GM21390 (cell line): ENCODE measurements around the gene DDX23.

Source experiments
- ATAC-seq: cut with Tn5 transposase; IDR thresholded peaks from one replicate; pipeline ENCODE4 v1.9.1; 2021; ENCODE audit not compliant: unreplicated experiment

DDX23 gene

DNA sequence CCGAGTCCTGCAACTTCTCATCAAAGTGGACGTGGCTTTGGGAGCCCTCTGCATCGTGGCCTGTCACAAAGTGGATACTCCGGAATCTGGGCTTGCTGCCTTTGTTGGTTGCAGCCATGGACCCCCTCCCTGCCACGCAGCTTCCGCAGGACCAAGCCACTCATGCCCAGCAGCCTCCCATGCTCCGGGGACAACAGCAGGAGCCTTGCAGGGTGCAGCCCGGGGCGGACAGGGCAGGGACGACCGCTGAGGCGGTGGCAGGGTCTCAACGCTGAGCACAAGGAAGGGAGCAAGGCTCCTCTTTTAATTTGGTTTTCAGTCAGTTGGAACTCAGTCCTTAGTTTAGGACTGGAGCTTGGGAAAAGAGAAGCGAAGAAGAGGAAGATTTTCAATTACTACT is 51.0 kb downstream of the DDX23 start:
- no peak for ATAC-seq

DNA sequence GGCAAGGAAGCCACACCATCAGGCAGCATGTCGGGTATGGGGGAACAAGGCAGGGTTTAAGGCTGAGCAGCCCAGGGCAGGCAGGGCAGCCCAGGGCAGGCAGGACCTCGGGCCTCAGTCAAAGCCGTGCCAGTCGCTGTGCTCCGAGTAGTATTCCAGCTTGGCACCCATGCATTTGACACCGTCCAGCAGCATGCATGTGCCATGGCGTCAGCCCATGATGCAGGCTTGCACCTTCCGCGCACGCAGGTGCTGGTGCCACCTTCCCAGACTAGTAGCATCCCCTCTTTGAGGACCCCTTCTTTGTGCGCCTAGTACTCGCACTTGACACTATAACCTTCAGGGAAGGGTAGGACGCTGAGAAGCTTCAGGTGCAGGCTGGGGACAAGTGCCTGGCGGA is 51.5 kb downstream of the DDX23 start:
- no peak for ATAC-seq

DNA sequence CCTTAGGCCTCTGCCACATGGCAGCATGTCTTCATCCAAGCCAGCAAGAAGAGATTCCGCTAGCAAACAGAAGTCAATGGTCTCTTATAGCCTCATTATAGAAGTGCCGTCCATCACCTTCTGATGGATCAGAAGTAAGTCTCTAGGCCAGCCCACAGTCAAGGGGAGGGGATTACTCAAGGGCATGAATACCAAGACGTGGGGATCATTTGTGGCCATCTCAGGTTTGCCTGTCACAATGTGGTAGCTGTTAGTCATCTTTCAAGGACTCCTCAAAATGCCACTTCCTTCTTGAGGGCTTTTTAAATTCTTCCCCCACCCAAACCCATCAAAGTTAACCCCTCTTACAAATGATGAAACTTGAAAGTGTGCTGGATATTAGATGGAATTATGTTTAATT is 55.0 kb downstream of the DDX23 start:
- no peak for ATAC-seq

DNA sequence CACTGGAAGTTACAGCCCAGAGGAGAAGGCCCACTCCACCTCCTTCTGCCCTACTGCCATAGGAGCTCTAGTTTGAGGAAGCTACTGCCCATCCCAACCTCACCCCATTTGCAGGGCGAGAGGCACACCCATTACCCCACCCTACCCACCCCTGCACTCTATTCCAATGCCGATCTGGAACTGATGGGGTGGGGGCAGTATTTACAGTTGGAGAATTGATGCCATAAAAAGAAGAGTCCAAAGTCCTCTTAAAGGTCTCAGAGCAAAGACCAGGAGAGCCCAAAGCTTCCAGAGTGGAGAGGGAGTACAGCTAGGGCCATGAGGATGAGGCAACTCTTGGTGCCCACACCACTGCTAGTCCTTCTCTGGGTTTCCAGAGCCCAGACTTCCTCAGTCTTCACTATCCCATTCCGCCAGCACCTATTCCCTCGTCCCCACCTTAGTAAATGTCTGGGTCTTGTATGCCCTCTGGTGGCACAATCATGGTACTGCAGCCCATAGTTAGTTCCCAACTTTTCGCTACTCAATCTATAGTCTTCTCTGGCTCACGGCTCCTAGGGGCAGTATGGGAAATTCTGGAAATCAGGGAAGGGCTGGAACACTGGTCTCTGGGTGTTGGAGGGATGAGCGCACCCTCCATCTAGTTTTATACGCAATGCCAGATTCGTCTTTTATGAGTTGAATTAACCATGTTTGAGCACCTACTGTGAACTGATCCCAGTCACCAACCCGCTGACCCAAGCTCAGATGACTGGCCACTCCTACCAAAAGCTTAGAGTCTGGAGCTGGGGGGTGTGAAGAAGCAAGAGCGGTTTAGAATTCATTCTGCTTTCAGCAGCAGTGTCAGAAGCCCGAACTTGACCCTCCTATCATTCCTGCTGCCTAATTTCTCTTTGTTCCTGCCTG is 56.2 kb downstream of the DDX23 start:
- no peak for ATAC-seq

DNA sequence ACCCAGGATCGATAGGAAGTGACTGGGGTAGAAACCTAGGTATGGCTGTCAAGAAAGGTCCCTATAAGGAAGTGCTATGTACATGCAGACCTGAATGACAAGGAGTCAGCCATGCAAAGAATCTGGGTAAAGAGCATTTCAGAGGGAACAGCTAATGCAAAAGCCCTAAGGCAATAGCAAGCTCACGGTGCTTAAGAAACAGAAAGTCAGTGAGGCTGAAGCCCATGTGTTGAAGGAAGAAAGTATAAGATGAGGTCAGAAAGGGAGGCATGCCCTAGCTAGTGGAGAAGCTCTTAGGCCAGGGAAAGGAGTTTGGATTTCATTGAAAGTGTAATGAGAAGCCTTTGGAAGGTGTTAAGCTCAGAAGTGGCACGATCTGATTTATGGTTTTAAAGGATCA is 57.1 kb downstream of the DDX23 start:
- ATAC-seq, result no peak

DNA sequence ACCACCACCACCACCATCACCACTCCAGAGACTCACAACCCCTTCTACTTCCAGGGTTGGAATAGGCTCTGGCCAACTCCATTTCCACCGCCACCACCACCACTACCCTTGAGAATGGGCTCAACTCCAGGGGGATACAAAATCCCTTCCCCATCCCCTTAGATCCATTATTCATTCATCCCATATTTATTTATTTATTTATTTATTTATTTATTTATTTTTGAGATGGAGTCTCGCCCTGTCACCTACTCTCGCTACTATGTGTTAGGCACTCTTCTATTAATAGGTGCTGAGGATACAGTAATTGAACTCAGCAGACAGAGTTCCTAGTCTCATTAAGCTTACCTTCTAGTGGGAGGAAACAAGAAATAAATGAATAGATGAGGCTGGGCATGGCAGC is 58.3 kb downstream of the DDX23 start:
- ATAC-seq, result no peak

DNA sequence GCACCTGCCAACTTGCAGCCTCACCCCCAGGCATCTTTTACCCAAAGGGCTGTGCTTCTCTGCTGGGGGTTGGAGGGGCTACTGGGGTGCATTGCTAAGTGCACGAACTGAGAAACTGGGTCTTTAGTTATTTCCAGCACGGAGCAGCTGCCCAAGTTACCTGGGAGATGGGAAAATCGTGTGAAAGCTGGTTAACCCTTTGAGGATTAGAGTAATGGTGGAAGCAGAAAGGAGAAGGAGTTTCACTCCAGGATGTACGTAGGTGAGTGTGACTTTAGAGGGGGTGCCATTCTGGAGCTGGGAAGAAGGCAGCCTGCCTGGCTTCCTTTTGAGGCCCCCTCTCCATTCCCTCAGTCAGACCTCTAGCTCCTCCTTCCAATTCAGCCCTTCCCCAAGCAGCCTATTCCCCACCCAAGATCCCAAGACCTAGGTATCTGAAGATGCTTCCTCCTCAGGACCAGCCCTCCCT is 62.1 kb downstream of the DDX23 start:
- ATAC-seq, result no peak

DNA sequence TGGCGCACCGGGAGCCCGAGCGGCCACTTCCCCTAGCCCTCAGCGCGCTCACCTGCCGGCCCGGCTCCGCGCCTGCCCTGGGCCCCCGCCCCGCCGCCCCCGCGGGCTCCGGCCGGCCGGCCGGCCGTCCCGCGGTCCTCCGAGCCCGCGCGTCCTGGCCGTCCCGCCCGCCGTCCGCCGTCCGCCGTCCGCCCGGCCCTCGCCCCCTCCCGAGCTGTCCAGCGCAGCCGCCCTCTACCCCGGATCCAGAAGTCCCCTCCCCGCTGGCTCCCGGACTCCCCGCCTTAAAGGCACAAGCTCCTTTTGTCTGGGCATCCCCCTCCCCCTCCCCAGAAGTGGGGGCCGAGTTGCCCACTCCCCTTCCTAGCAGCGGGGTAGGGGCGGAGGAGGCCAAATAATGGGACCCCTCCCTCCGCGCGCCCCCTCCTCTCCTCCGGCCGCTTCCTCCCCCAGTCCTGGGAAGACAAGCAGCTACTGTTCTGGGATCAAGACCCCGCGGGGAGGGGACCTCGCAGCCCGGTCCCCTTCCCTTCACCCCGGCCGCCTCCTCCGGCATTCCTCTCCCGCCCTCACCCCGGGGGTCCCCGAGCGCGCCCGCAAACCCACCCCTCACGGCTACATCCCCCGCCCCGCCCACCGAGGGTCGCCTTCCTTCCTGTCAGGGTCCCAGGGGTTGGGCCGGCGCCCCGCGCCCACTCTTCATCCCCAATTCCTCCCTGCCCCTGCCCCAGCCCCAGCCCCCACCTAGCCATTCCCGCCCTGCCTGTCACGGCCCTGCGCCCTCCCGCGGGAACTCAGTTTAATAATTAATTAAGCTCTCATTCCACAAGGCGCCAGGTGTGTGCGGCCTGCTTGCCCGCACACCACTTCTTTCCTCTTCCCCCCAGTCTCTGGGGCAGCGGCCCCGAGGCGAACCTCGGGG is 62.8 kb downstream of the DDX23 start, which contains the start of gene ADCY6:
ADCY6 (minus strand) TSS at position 236 of the 922 bp plus-strand sequence. CDS start 5,655 bp downstream, outside the sequence.
- no peak for ATAC-seq

DNA sequence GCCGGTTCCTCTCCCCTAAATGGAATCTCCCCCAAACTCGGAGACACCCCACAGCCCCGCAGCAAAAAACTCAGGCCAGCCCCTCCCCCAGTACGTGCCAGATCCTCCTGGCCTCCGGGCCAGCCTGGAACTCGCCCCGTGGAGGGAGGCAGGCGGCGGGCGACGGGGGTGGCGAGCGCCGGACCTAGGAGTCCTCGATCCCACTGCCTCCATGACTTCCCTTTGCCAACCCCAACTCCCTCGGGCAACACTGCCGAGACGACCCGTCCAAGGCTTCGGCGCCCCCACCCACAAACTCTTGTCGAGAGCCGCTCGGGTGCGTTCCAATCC is 63.5 kb downstream of the DDX23 start:
- no peak for ATAC-seq

DNA sequence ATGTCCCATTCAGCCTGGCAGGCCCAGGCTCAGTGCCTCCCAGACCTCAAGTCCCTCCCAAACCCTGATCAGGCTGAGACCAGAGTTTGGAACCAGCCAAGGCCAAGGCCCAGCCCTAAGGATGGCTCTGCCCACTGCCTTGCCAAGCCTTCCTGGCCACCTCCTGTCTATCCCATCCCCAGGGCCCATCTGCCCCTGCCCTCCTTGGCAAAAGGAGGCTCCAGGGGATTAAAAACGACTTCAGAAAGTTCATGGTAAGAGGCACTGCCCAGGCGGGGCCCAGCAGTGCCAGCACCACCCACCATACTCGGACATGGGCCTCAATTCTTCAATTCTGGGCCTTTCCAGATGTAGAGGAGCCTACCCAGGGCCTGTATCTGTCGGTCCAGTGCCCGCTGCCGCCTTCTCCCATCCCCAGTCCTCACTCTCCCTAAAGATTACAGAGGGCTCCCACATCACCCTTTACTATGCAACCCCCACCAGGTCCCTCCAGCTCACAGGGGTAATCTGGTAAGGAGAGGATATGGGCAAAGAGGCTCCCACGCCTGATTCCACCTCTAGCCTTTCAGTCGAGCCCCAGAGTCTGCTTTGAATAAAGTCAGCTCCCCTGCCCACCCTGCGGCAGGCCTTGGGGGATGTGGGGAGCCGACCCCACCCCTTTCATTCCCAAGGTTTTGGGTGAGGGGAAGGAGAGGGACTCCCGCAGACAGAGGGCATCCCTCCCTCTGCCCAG is 64.0 kb downstream of the DDX23 start:
- ATAC-seq, result no peak

DNA sequence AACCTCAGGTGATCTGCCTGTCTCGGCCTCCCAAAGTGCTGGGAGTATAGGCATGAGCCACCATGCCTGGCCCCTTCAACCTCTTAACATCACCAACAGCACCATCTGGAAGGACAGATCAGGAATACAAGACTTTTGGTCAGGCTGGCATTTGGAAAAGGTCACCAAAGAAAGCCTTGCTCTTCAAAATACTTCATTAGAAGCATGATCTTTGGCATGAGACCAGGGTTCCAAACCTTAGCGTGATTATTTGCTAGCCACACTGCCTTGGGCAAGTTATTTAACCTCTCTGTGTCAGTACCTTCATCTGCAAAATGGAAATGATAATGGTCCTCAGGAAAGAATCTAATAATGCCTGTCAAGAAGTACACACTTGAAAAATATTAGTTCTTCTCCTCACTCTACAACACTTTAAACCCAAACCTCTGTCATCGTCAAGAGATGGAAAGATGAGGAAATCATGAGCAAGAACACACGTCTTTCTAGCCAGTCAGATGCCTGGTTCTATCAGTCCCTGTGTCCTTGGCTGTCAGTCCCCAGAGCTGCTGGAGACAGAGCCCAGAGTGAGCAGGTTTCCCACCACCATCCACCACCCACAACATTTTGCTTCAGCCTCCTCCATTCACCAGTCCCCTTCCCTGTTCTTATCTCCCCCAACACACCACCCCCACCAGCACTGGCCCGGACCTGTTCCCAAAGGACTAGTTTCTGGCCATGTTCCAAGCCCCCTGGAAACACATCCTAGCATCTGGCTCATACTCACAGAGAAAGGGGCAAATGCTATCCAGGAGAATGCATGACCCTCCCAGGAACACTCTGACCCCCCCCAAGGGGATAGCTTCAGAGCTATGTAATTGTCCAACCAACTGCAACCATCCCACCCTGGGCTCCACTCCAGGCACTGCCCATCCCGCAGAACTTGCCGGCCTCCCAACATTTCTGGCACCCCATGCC is 65.1 kb downstream of the DDX23 start:
- no peak for ATAC-seq

DNA sequence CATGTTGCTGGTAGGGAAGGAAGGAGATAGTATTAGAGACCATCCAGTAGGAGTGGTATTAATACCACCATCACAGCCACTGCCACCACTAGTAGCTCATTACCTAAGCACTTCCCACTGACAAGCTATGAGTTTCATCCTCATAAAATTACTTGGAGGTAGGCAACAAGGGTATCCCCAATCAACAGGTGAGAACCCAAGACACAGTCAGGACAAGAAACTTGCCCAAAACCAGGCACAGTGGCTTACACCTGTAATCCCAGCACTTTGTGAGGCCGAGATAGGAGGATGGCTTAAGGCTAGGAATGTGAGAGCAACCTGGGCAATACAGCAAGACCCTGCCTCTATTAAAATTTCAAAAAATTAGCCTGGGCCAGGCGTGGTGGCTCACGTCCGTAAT is 68.5 kb downstream of the DDX23 start:
- no peak for ATAC-seq

DNA sequence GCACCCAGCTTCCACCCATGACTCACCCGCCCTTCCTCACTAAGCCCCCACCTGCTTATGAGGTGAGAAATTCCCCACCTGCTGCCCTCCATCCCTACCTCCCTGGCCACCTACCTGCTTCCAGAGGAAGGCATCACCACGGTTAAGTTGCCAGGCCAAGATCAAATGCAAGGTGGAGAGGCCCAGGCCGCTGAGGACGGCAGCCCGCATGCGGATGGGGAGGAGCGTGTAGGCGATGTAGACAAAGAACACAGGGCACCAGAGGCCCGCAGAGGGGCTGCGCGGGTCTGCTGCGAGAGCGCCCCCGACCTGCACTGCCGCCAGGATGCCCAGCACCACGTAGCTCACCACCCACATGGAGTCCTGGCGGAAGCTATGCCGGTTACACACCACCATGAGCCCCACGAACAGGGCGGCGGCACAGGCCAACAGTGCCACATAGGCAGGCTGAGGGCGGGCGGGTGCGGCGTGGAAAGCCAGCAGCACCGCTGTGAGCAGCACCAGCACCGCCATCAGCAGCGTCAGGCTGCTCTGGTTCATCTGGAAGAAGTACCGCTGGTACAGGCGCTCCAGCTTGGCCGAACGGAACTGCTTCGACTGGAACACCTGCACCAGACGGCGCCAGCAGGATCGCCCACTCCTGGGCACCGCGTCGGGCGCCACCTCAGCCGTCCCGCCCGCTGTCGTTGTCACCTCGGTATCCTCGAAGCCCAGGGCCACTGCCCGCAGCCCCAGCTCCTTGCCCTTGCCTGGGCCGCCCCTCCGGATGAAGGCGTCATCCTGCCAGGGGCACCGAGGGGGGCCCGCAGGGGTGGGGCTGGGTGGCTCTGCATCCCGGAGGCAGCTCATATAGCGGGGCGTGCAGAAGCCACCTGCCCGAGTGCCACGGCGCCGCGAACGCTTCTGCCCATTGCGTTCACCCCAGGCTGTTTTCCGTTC is 69.2 kb downstream of the DDX23 start:
- no peak for ATAC-seq

DNA sequence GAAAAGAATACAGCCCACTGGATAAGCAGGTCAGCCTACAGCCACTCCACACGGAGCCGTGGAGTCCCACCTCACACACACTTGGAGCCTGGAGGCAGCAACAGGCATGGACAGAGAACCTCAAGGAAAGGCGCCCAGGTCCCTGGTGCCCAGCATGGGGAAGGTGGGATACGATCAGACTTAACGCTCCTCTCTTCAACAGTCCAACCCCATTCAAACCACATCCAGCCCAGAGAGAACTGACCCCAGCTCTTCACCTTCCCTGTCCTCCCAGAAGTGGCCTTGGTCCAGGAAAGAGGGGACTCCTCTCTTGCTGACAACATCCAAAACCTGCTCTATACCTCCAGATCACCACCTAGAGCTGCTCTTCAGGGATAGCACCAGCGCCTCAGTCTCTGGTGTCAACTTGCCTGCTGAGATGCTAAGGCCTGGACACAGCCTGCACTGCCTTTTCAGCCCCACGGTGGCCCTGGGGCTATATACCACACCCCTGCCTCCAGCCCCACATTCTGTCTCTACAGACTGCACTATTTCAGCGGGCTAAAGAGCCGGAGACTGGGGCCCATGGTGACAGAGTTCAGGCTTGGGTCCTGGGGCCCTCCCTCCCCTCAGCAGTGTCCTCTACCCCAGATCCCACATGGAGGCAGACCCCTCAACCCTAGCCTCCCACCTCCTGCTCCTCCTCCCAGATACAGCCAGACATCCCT is 70.1 kb downstream of the DDX23 start:
- ATAC-seq, result no peak

DNA sequence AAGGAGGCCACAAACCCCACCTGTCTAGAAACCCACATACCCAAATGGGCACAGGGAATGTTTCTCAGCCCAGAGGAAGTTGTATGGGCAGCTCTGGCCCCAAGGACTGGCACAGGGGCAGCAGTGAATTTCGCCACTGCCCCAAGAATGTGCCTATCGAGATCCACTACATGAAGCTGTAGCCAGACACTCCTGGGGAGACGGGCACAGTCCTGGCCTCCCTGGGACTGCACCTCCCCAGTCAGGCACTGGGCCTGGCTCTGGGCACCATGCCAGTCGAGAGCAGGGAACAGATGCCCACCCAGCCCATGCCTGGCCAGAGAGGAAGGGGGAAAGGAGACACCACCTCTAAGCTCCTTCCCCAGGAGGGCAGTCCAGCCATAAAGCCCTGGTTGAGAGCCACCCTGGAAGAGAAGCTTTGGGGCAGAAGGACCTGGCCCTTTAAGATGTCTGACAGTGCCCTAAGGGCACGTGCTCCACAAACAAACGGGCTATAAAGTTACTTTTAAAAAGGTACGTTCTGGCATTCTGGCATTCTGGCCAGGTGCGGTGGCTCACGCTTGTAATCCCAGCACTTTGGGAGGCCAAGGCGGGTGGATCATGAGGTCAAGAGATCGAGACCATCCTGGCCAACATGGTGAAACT is 71.5 kb downstream of the DDX23 start:
- ATAC-seq, result no peak

DNA sequence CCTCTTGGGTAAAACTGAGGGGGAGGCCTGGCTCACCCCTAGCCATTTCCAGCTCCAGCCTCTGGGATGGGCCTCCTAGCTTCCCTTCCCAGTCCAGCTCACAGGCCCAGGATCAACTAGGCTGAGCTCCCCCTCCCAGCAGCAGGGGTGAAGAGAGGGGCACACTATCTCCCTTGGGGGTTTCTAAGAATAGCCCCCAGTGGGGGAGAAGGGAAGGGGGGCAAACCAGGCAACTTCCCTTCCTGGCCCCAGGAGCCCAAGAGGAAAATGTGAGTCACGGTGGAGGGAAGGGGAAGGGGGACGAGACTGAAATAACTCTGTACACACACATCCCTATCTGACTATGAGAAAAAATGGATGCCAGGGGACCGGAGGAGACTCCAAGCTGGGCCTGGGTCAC is 72.1 kb downstream of the DDX23 start:
- ATAC-seq, result no peak
